Erythroblast (primary cell): ENCODE measurements around the gene AGPAT4.

Source experiments
- GATA1 ChIP-seq: IDR thresholded peaks from 2 replicates; pipeline ENCODE4 v1.6.1; 2011; ENCODE audit warnings: low read depth, mild to moderate bottlenecking, control low read depth, low read length, moderate library complexity
- POLR2A ChIP-seq: IDR thresholded peaks from 2 replicates; pipeline ENCODE4 v1.6.1; 2011; ENCODE audit warnings: mild to moderate bottlenecking, low read length

DNA sequence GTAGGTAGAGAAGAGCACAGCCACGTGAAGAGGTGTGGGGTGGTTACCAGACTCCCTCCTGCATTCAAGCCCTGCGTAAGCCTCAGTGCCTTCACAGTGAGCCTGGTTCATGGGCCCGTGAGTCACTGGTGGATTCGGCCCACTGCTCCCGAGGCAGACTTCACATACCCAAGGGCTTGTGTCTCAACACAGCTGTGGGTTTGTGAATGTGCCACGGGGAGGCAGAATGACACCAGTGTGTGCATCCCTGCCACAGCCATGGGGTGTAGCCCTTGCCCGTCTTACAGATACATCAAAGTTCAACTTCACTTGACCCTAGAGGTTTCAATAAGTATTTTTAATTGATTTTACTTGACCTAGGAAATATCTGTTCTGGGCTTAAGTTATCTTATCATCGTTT is 173.8 kb downstream of the AGPAT4 start:
- TF ChIP-seq POLR2A (no peak), GATA1 (no peak)
